NCI-H226 (cell line): ENCODE results near the gene DNAH10.
"Not testable (repeated sequence)": the region's sequence is repeated elsewhere in the genome, so short reads cannot be mapped to it uniquely, and the experiment has no call there.

Source experiments
- DNase-seq: peaks from one replicate; pipeline ENCODE4 v3.0.0-alpha.2; 2015

Gene DNAH10

DNA sequence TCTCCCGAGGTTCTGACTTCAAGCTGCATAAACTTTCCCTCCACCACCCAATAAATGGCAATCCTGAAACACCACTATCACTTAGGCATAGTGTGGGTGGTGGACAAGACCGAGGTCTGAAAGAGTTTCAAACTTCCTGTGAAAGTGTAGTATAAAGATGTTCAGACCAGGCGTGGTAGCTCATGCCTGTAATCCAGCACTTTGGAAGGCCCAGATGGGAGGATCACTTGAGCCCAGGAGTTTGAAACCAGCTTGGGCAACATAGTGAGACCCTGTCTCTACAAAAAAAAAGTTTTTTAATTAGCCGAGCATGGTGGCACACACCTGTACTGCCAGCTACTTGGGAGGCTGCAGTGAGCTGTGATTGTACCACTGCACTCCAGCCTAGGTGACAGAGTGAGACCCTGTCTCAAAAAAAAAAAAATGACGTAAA, 148.7 kb downstream of the DNAH10 start:
- no peak for DNase-seq

DNA sequence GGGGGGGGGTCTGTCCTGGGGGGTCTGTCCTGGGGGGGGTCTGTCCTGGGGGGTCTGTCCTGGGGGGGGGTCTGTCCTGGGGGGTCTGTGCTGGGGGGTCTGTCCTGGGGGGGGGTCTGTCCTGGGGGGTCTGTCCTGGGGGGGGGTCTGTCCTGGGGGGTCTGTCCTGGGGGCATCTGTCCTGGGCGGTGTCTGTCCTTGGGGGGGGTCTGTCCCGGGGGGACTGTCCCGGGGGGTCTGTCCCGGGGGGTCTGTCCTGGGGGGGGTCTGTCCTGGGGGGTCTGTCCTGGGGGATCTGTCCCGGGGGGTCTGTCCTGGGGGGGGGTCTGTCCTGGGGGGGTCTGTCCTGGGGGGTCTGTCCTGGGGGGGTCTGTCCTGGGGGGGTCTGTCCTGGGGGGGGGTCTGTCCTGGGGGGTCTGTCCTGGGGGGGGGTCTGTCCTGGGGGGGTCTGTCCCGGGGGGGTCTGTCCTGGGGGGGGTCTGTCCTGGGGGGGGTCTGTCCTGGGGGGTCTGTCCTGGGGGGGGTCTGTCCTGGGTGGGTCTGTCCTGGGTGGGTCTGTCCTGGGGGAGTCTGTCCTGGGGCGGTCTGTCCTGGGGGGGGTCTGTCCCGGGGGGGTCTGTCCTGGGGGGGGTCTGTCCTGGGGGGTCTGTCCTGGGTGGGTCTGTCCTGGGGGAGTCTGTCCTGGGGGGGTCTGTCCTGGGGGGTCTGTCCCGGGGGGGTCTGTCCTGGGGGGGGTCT, 149.7 kb downstream of the DNAH10 start:
- DNase-seq, result not testable (repeated sequence)

DNA sequence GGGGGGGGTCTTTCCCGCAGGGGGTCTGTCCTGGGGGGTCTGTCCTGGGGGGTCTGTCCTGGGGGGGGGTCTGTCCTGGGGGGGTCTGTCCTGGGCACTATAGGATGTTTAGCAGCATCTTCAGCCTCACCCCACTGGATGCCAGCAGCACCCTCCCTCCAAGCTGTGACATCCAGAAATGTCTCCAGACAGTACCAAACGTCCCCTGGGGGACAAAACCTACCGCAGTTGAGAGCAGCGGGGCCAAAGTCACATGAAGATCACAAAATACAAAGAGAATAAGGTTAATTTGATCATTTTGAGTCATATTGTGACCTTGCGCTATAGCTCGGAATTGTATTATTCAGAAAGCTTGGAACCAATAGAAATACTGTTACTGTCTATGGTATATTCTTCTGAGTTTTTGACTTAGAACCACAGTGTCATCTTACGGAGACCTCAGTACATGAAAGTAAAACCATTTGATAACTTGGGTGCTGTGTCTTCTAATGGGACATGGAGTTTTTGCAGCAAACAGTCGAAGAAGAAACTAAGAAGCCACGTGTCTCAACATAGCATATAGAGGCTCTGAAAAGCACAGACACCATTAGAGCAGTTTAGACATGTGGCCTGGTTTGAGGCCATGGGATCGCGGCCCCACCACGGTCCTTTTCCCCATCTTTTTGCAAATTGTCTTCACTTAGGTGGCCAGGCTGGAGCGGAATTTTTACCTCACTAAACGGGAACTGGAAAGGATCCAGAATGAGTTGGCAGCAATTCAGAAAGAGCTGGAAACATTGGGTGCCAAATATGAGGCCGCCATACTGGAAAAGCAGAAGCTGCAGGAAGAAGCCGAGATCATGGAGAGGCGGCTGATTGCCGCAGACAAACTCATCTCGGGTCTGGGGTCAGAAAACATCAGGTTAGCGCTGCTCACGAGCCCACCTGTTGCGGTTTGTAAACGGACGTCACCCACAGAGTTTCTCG, 150.6 kb downstream of the DNAH10 start:
- no peak for DNase-seq

DNA sequence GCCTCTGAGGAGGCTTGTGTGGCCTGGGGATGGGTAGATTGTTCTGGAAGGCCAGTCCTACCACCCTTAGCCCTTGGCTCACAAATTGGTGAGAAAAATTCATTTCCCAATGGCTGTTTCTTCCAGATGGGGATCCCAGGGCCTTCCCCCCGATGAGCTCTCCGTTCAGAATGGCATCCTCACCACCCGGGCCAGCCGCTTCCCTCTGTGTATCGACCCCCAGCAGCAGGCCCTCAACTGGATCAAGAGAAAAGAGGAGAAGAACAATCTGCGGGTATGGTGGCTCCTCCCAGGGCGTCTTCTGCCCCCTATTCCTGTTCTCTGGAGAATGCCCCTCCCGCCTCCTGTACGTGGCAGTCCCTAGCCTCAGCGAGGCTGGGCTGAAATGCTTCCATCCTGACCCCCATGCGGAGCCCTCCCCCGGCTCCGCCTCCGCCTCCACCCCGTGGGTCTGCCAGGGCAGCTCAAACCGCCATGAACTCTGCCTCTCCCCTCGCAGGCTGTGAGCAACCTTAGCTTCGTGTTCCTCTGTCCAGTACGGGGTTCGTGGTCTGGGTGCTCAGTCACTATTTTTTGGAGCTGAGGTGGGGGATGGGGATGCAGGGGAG, 152.7 kb downstream of the DNAH10 start:
- no peak for DNase-seq

DNA sequence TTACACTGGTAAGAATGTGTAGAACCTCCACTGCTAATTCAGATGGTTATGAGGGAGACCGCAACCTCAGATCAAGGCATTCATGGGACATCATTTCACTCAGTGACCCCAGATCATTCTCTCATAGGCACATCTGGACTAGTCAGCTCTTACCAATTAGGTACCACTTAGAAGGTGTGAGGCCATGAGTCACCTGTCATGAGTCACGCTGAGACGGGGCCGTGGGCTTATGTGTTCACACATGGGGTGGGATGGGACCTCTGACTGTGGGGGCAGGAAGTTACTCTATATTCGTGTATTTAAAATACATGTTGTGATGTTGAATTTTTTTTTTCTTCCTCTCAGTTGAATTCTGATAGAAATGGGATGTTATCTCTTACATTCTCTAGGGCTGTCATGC, 154.6 kb downstream of the DNAH10 start:
- no peak for DNase-seq

DNA sequence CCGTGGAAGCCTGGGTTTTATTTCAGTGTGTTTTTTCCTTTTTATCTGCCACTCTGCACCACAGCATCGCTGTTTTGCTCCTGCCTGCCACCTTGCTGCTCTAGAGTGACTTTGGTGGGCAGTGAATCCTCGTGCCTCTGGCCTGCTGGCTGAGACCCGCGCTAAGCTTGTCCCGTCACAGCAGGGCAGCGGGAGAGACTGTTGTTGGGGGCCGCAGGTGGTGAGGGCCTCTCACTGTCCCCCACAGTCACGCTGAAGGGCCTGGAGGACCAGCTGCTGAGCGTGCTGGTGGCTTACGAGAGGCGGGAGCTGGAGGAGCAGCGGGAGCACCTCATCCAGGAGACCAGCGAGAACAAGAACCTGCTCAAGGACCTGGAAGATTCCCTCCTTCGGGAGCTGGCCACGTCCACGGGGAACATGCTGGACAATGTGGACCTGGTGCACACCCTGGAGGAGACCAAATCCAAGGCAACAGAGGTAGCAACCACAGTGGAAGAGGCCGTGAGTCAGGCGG, 155.3 kb downstream of the DNAH10 start:
- no peak for DNase-seq

DNA sequence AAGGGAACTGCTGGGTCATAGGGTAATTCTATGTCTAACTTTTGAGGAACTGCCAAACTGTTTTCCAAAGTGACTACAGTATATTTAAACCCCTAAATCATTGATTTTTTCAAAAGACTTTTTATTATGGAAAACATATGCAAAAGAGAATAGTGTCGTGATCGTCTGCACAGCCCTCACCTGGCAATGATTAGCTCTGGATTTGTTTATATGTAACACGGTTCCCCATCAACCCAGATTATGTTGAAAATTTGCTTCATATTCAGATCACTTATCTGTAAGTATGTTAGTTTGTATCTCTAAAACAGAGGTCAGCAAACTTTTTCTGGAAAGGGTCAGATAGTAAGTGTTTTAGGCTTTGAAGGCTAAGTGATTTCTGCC, 157.9 kb downstream of the DNAH10 start:
- no peak for DNase-seq

DNA sequence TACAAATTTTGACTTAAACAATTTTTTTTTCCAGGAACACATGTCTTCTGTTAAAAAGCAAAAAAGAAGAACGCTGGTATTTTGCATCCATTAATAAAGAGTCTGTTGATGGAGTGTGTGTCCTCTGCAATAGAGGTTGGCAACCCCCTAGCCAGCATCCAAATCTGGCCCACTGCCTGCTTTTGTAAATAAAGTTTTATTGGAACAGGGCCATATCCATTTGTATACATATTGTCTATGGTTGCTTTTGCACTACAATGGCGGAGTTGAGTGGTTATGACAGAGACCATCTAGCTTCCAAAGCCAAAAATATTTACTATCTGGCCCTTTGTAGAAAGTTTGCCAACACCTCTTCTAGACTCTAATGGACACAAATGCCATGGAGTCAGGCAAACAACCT, 160.9 kb downstream of the DNAH10 start:
- DNase-seq, result no peak

DNA sequence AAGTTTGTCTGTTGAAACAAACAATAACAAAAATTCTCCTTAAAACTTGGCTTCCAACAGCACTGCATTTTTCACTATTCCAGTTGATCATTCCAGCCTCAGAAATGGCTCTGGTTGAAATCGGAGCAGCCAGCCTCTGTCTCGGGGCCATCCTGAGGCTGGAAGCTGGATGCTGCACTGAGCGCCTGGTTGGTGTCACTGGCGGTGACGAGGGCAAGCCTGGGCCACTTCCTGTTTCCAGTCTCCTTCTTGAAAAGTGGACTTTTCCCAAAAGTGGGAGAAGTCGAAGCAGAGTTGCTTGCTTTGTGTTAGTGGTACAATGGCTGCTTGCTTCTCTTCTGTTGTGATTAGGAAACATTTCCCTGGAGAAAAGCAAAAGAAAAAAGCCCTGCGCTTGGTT, 161.8 kb downstream of the DNAH10 start:
- no peak for DNase-seq

DNA sequence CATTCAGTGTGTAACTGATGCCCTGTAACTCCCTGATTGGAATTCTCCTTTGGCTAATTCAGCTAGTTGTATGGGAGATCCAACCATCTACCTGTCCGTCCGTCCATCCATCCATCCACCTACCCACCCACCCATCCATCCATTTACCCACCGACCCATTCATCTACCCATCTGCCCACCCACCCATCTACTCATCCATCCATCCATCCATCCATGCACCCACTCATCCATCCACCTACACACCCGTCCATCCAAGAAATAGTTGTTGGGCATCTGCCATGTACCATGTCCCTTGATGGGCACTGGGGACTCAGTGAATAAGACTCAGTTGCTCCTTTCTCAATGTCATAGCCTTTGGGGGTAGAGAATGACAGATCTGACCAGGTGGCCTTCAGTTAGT, 162.4 kb downstream of the DNAH10 start:
- no peak for DNase-seq

DNA sequence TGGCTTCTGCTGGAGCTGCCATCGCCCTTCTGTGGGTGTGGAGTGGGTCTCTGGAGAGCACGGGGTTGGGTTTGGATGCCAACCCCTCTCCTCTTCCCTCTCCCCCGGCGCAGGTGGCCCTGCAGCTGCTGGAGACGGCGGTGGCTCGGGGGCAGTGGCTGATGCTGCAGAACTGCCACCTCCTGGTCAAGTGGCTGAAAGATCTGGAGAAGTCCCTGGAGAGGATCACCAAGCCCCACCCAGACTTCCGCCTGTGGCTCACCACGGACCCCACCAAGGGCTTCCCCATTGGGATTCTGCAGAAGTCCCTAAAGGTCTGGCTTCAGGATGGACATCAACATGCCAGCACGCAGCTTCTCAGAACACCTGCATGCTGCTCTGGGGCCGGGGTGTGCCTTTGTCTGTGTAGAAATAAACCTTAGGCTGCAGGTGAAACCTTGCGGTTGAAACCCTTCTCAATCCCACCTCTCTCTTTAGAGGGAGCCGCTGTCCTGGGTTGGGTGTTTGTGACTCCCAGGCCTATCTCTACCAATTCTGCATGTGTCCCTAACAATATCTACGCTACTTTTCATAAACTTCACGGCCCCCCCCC, 166.3 kb downstream of the DNAH10 start:
- DNase-seq, result no peak

DNA sequence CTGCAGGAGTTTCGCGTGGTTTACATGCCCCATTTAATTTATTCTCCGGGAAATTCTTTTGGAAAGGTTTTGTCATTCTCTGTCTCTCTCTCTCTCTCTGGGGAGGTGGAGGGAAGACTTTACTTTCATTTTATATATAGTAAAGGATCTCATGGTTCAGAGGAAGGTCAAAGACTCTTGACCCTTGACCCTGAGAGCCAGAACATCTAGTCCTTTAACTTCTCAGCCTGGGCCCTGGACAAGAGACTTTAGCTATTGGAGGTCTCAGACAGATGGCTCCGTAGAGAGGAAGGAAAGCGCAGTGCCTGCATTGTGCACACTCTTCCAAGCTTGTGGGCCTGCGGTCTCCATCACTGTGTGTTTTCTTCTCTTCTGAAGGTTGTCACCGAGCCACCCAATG, 166.8 kb downstream of the DNAH10 start:
- DNase-seq, result no peak

DNA sequence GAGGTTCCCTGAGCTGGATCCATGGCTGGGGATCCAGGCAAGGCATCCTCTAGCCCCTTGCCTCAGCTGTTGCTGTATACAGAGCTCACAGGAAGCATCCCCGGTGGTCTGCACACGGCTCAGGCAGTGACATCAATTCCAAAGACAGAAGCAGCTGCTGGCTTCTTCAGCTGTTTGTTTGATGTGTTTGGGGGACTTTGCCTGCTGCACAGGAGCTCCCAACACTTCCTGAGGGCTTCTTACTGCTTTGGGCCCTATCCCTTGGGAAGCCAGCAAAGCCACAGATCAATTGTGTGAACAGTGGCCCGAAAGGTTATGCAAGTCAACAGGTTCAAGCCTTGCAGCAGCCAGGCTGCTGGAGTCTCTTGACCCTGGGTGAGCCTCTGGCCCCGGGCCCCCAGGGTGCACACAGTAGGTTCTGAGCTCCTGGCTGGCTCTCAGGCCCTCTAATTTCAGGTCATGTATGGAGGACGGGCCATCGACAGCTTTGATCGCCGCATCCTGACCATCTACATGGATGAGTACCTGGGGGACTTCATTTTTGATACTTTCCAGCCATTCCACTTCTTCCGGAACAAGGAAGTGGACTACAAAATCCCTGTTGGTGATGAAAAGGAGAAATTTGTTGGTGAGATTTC, 168.0 kb downstream of the DNAH10 start:
- DNase-seq, result no peak

DNA sequence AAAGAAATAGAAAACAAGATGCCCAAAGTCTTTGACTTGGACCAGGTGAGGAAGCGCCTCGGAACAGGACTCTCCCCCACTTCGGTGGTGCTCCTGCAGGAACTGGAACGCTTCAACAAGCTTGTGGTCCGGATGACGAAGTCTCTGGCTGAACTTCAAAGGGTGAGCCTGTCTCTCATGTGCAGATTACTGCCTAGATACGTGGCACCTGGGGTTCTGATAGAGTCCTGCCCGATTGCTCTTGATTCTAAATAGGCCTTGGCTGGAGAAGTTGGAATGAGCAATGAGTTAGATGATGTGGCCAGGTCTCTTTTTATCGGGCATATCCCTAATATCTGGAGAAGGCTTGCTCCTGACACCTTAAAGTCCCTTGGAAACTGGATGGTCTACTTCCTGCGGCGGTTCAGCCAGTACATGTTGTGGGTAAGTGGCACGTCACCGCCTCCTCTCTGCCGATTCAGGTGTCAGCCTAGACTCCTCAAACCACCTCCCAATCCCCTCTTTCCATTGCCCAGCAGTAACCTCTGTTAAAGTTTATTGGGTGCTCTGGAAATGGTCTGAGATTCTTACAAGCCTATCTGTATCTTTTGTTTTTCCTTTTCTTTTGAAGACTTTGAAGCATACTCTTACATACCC, 169.7 kb downstream of the DNAH10 start:
- DNase-seq, result no peak

DNA sequence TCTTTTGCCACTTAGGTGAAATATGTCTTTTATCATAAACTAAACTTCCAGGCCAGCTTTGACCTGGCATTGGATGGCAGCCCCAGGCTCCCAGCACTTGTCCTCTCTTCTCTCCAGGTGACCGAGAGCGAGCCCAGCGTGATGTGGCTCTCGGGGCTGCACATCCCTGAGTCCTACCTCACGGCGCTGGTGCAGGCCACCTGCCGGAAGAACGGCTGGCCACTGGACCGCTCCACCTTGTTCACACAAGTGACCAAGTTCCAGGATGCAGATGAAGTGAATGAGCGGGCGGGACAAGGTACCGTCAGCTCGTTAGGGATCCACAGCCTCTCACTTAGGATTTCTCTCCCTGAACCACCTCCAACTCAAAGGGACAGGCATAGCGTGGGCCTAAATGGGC, 171.1 kb downstream of the DNAH10 start:
- no peak for DNase-seq

DNA sequence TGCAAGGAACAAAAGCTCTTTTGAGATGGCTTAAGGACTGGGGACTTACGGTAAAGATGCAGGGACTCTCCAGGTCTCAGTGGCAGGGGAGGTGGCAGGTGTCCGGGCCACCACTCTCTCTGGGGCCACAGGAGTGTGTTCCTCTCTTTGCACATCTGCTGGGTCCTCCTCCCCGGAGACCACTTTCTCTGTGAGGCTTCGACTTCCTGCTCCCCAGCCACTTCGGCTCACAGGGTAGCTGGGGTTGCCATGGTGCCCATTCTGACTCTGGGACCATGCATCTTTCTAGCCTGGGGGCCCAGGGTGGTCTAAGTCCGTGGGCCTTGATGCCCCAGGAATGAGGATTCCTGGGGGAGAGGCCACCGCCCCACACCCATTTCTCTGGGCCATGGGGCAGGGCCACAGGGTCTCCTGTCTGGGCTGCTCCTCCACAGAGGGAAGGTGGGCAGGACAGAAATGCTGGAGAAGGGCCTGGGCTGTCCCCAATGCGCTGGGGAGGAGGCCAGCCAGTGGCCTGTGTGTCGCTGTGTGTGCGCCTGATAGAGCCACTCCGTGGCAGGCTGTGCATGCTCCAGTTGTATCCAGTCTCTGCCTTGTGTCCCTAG, 172.0 kb downstream of the DNAH10 start:
- no peak for DNase-seq

DNA sequence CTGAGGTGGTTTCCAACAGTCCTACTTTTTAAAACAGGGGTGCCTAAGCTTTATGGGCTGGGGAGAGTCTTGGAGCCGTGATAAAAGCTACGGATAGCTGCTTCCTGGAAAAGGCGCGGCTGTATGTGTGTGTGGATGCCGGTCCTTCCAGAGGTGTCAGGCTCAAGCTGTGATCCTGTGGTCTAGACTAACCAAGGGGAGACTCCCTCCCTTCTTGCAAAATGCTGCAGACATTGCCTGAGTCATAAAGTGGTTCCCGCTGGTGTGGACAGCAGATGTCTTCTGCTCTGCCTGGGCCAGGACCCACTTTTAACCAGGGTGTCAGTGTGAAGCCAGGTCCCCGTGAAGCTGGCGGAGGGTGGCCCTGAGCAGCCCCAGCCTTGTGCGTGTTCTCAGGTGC, 172.7 kb downstream of the DNAH10 start:
- no peak for DNase-seq

DNA sequence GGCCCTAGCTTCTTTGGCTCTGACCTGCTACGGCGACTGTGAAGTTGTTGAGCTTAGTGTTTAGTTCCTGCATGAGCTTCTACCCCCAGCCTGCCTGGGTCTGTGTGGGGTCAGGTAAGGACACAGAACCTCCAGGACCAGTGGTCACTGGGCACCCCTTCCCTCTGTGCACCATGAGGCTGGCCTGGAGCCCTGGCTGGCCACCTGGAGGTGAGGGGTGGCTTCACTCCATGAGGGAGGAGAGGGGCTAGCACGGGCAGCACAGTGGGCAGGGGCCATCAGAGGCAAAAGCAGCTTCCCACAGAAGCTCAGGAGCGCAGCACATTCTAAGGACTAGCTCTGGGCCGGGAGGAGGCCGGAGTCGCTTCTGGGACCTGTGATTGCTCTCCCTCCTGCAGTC, 173.9 kb downstream of the DNAH10 start:
- no peak for DNase-seq

DNA sequence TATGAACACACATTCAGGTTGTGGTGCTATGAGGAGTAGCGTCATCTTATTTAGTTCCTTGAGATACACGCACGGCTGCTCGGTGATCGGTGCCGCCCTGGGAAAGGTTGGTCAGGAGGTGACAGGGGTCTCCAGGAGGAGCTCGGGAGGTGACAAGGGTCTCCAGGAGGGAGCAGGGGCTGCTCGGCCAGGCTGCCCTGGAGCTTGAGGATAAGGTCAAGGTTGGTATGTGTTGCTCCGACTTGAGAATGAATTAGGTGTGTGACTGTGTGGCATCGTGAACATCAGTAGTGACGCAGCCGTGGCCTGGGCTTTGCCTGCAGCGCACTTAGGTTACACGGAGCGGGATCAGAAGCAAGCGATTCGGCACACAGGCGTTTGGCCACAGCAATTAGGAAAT, 174.4 kb downstream of the DNAH10 start:
- no peak for DNase-seq

DNA sequence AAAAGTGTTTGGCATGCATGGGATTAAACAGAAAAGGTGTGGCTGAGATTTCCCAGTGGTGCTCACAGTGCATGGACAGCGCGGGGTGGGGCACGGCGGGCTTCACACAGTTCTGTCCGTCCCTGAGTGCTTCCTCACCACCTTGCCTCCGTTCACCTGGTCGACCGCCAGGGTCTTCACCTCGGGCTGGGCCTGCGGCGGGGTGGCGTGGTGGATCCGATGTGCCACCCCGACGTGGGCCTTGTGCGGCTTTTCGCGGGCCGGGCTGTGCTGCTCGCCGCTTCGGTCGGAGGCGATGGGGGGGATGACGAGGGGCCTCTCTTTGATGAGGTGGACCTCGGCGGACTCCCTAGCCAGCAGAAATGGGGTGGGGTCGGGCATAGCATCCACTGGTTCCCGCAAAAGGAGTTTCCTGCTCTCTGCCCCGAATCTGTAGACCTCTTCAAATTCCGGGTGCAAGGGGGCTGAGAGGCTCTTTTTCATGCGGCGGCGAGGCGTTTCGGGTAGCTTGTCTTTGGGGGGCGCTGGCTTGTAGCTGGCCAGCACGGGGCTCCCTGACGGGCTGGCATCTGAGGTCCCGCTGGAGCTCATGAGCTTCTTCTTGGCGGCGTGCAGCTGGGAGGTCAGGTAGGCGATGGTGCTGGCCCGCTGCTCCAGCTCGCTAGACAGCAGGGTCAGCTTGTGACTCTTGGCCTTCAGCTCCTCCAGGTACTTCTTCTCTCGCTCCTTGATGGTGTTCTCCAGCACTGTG, 175.0 kb downstream of the DNAH10 start:
- no peak for DNase-seq
